HepG2 (cell line): ENCODE data around the gene P2RX6. TPM values are rescaled to one million over a fixed set of nuclear protein-coding genes. Genes with fewer than 3 reads are reported as not detected.
A peak's percentile ranks its signal among the peaks of the same experiment; 100 is the strongest.

ENCODE experiments used
- HNRNPH1 ChIP-seq: fragments of 200-400 bp; formaldehyde crosslinking; optimal IDR thresholded peaks from 2 replicates; pipeline ENCODE3; 2017; ENCODE audit warnings: mild to moderate bottlenecking, low read depth, low read length
- HOXA9 ChIP-seq: sonication (generic); formaldehyde crosslinking; IDR thresholded peaks from 2 replicates; pipeline ENCODE4 v1.8.1; 2022; ENCODE audit warnings: missing genetic modification reagents, mild to moderate bottlenecking, moderate library complexity, borderline replicate concordance
- KLF6 ChIP-seq: IDR thresholded peaks from 2 replicates; pipeline ENCODE4 v1.8.0; 2016; ENCODE audit warnings: missing biosample characterization, missing genetic modification reagents
- STAT5B ChIP-seq: sonication (generic); formaldehyde crosslinking; IDR thresholded peaks from 2 replicates; pipeline ENCODE4 v1.4.0; 2020; ENCODE audit warnings: missing genetic modification reagents
- TAF1 ChIP-seq: sonication (generic); formaldehyde crosslinking; IDR thresholded peaks from 2 replicates; pipeline ENCODE4 v1.4.0; 2020; ENCODE audit warnings: missing genetic modification reagents
- U2AF2 ChIP-seq: fragments of 200-400 bp; formaldehyde crosslinking; IDR thresholded peaks from 2 replicates; pipeline ENCODE4 v1.6.1; 2017; ENCODE audit warnings: low read depth, mild to moderate bottlenecking, low read length
- ZNF619 ChIP-seq: sonication (generic); formaldehyde crosslinking; IDR thresholded peaks from 2 replicates; pipeline ENCODE4 v1.4.0; 2020; ENCODE audit warnings: mild to moderate bottlenecking, missing genetic modification reagents
- ZSCAN31 ChIP-seq: sonication (generic); formaldehyde crosslinking; IDR thresholded peaks from 2 replicates; pipeline ENCODE4 v1.5.0; 2020; ENCODE audit warnings: low read depth, mild to moderate bottlenecking, missing genetic modification reagents
- polyA plus RNA-seq, 8 experiments: library from polyadenylated mRNA; depleted of rRNA in 3 of 8; stranded (reverse) in 7 of 8; unstranded in 1 of 8; fragments of >200 nt; fragmentation: Illumina TruSeq in 4 of 8; extraction: Trizol in 4 of 8; gene quantifications; 2 replicates each; pipeline versions ENCODE4 v1.2.1 to v1.2.3, GENCODE V29; 2011 to 2016; ENCODE audit warnings: low read depth in 4 of 8, missing spikeins in 1 of 8, mixed read lengths in 1 of 8; ENCODE audit not compliant: insufficient read depth in 1 of 8
- total RNA-seq, 5 experiments: library from RNA; depleted of rRNA; stranded (reverse); fragments of >200 nt; fragmentation: Illumina TruSeq; extraction: Trizol; gene quantifications; 2 replicates each; pipeline ENCODE4 v1.2.3, GENCODE V29; 2016; ENCODE audit warnings: low read depth in 1 of 5
- TF ChIP-seq, protein P1 (sequence below): sonication (generic); formaldehyde crosslinking; IDR thresholded peaks from 2 replicates; pipeline ENCODE4 v1.5.0; 2020; ENCODE audit warnings: missing genetic modification reagents
- TF ChIP-seq, protein P2 (sequence below): sonication (generic); formaldehyde crosslinking; IDR thresholded peaks from 2 replicates; pipeline ENCODE4 v1.8.0; 2022; ENCODE audit warnings: low read depth, missing genetic modification reagents
- TF ChIP-seq, protein P3 (sequence below): sonication (generic); formaldehyde crosslinking; conservative IDR thresholded peaks from 2 replicates; pipeline ENCODE4 v1.5.0; 2020; ENCODE audit warnings: missing genetic modification reagents
- TF ChIP-seq, protein P4 (sequence below): sonication (generic); formaldehyde crosslinking; IDR thresholded peaks from 2 replicates; pipeline ENCODE4 v1.4.0; 2020; ENCODE audit warnings: missing genetic modification reagents
- TF ChIP-seq, protein P5 (sequence below): sonication (generic); formaldehyde crosslinking; IDR thresholded peaks from 2 replicates; pipeline ENCODE4 v1.5.1; 2020; ENCODE audit warnings: mild to moderate bottlenecking, moderate library complexity, missing genetic modification reagents
- TF ChIP-seq, protein P6 (sequence below): sonication (generic); formaldehyde crosslinking; IDR thresholded peaks from 2 replicates; pipeline ENCODE4 v1.4.0; 2020; ENCODE audit warnings: missing genetic modification reagents
- TF ChIP-seq, protein P7 (sequence below): sonication (generic); formaldehyde crosslinking; IDR thresholded peaks from 2 replicates; pipeline ENCODE4 v1.5.0; 2020; ENCODE audit warnings: mild to moderate bottlenecking, missing genetic modification reagents, borderline replicate concordance

The P2RX6 gene
- total and polyA plus RNA-seq, 2 of the 13 experiments (the other 11 are each of a cell fraction or from before 2014, with no cell fraction given), result 0.04 to 0.12 TPM

DNA sequence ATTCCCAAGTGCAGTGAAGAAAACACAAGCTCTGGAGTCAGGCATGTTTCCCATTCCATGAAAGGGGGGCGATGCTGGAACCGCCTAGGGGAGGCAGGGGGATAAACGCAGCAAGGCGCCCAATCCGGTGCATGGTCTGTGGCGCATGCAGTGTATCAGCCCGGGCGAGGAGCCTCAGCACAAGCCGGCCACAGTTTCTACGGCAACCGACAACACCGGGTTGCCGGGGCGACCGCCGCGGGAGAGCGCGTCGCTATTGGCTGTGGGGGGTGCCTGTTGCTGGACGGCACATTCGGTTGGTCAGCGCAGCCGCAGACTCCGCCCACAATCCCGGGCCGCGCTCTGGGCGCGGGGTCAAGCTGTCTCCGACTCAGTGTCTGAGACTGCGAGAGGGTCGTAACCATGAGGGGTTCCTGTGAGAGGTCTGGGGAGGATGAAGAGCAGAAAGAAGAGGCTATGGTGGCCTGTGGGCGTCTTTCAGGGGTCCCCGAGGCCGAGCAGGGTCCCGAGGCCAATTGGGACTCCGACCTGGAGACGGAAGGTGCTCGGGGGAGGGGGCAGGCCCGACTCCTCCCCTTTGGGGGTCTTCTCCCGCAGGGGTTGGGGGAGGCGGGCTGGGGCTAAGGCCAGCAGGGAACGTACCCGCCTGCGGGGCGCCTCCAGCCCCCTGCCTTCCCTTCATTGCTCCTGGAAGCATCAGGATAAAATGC lies 30.8 kb downstream of the P2RX6 start, which contains the start of gene LRRC74B (continued):
- TF ChIP-seq, protein P1, sequence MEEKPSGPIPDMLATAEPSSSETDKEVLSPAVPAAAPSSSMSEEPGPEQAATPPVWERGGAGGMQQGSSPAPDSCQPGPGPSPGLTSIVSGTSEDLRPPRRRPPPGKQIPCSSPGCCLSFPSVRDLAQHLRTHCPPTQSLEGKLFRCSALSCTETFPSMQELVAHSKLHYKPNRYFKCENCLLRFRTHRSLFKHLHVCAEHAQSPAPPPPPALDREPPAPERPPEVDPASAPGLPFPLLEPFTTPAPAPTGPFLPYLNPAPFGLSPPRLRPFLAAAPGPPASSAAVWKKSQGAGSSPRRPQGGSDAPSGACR (CRISPR knock-in tag), result no peak
- TF ChIP-seq, protein P2, sequence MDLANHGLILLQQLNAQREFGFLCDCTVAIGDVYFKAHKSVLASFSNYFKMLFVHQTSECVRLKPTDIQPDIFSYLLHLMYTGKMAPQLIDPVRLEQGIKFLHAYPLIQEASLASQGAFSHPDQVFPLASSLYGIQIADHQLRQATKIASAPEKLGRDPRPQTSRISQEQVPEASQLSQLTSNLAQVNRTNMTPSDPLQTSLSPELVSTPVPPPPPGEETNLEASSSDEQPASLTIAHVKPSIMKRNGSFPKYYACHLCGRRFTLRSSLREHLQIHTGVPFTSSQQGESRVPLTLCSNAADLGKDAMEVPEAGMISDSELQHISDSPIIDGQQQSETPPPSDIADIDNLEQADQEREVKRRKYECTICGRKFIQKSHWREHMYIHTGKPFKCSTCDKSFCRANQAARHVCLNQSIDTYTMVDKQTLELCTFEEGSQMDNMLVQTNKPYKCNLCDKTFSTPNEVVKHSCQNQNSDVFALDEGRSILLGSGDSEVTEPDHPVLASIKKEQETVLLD (CRISPR knock-in tag), result no peak
- TF ChIP-seq, protein P3, sequence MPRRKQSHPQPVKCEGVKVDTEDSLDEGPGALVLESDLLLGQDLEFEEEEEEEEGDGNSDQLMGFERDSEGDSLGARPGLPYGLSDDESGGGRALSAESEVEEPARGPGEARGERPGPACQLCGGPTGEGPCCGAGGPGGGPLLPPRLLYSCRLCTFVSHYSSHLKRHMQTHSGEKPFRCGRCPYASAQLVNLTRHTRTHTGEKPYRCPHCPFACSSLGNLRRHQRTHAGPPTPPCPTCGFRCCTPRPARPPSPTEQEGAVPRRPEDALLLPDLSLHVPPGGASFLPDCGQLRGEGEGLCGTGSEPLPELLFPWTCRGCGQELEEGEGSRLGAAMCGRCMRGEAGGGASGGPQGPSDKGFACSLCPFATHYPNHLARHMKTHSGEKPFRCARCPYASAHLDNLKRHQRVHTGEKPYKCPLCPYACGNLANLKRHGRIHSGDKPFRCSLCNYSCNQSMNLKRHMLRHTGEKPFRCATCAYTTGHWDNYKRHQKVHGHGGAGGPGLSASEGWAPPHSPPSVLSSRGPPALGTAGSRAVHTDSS (CRISPR knock-in tag), result 0 out of 2 replicates have a peak, but pooled peaks have one; percentile 24
- TF ChIP-seq HOXA9 (CRISPR knock-in tag), result no peak
- TF ChIP-seq ZNF619, result 0 out of 2 replicates have a peak, but pooled peaks have one; percentile 18
- no peak for TF ChIP-seq STAT5B (CRISPR knock-in tag)
- no peak for TF ChIP-seq KLF6 (CRISPR knock-in tag)
- TF ChIP-seq U2AF2, result peak; percentile 97
- no peak for TF ChIP-seq TAF1 (CRISPR knock-in tag)
- TF ChIP-seq, protein P4, sequence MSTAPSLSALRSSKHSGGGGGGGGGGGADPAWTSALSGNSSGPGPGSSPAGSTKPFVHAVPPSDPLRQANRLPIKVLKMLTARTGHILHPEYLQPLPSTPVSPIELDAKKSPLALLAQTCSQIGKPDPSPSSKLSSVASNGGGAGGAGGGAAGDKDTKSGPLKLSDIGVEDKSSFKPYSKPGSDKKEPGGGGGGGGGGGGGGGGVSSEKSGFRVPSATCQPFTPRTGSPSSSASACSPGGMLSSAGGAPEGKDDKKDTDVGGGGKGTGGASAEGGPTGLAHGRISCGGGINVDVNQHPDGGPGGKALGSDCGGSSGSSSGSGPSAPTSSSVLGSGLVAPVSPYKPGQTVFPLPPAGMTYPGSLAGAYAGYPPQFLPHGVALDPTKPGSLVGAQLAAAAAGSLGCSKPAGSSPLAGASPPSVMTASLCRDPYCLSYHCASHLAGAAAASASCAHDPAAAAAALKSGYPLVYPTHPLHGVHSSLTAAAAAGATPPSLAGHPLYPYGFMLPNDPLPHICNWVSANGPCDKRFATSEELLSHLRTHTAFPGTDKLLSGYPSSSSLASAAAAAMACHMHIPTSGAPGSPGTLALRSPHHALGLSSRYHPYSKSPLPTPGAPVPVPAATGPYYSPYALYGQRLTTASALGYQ (CRISPR knock-in tag), result no peak
- TF ChIP-seq, protein P5, sequence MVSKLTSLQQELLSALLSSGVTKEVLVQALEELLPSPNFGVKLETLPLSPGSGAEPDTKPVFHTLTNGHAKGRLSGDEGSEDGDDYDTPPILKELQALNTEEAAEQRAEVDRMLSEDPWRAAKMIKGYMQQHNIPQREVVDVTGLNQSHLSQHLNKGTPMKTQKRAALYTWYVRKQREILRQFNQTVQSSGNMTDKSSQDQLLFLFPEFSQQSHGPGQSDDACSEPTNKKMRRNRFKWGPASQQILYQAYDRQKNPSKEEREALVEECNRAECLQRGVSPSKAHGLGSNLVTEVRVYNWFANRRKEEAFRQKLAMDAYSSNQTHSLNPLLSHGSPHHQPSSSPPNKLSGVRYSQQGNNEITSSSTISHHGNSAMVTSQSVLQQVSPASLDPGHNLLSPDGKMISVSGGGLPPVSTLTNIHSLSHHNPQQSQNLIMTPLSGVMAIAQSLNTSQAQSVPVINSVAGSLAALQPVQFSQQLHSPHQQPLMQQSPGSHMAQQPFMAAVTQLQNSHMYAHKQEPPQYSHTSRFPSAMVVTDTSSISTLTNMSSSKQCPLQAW (CRISPR knock-in tag), result no peak
- no peak for TF ChIP-seq HNRNPH1
- TF ChIP-seq, protein P6, sequence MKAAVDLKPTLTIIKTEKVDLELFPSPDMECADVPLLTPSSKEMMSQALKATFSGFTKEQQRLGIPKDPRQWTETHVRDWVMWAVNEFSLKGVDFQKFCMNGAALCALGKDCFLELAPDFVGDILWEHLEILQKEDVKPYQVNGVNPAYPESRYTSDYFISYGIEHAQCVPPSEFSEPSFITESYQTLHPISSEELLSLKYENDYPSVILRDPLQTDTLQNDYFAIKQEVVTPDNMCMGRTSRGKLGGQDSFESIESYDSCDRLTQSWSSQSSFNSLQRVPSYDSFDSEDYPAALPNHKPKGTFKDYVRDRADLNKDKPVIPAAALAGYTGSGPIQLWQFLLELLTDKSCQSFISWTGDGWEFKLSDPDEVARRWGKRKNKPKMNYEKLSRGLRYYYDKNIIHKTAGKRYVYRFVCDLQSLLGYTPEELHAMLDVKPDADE (CRISPR knock-in tag), result no peak
- no peak for TF ChIP-seq ZSCAN31
- TF ChIP-seq, protein P7, sequence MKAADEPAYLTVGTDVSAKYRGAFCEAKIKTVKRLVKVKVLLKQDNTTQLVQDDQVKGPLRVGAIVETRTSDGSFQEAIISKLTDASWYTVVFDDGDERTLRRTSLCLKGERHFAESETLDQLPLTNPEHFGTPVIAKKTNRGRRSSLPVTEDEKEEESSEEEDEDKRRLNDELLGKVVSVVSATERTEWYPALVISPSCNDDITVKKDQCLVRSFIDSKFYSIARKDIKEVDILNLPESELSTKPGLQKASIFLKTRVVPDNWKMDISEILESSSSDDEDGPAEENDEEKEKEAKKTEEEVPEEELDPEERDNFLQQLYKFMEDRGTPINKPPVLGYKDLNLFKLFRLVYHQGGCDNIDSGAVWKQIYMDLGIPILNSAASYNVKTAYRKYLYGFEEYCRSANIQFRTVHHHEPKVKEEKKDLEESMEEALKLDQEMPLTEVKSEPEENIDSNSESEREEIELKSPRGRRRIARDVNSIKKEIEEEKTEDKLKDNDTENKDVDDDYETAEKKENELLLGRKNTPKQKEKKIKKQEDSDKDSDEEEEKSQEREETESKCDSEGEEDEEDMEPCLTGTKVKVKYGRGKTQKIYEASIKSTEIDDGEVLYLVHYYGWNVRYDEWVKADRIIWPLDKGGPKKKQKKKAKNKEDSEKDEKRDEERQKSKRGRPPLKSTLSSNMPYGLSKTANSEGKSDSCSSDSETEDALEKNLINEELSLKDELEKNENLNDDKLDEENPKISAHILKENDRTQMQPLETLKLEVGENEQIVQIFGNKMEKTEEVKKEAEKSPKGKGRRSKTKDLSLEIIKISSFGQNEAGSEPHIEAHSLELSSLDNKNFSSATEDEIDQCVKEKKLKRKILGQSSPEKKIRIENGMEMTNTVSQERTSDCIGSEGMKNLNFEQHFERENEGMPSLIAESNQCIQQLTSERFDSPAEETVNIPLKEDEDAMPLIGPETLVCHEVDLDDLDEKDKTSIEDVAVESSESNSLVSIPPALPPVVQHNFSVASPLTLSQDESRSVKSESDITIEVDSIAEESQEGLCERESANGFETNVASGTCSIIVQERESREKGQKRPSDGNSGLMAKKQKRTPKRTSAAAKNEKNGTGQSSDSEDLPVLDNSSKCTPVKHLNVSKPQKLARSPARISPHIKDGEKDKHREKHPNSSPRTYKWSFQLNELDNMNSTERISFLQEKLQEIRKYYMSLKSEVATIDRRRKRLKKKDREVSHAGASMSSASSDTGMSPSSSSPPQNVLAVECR (CRISPR knock-in tag), result peak; percentile 80
